ENCODE measurements around the gene VPS41.

GRCh38 chr7:38889872-38890432, 19.0 kb downstream of the VPS41 start:
- TF ChIP-seq, protein P1, sequence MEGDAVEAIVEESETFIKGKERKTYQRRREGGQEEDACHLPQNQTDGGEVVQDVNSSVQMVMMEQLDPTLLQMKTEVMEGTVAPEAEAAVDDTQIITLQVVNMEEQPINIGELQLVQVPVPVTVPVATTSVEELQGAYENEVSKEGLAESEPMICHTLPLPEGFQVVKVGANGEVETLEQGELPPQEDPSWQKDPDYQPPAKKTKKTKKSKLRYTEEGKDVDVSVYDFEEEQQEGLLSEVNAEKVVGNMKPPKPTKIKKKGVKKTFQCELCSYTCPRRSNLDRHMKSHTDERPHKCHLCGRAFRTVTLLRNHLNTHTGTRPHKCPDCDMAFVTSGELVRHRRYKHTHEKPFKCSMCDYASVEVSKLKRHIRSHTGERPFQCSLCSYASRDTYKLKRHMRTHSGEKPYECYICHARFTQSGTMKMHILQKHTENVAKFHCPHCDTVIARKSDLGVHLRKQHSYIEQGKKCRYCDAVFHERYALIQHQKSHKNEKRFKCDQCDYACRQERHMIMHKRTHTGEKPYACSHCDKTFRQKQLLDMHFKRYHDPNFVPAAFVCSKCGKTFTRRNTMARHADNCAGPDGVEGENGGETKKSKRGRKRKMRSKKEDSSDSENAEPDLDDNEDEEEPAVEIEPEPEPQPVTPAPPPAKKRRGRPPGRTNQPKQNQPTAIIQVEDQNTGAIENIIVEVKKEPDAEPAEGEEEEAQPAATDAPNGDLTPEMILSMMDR (conservative IDR thresholded peaks at IDR 0.05) = peak; percentile 63
- no peak for TF ChIP-seq EZH2 (IDR thresholded peaks at IDR 0.05; ENCODE audit: low read depth)

Measured in PC-9 (cell line).